ENCODE data around the gene TRIM60.

GRCh38 chr4:165085946-165086345 lies 54.1 kb downstream of the TRIM60 start:
- TF ChIP-seq GABPA (IDR thresholded peaks at IDR 0.05; ENCODE audit: low read depth) (no peak), CTCF (IDR thresholded peaks at IDR 0.05; ENCODE audit: insufficient read depth, low read length) (no peak), POLR2AphosphoS5 (IDR thresholded peaks at IDR 0.05; ENCODE audit: low read depth) (no peak), REST (IDR thresholded peaks at IDR 0.05; ENCODE audit: insufficient replicate concordance, low read depth) (no peak)

Data from HL-60 (cell line).